Adrenal gland (tissue), 5 donors: ENCODE results near the gene RGS3.

Experiments used
- POLR2A ChIP-seq, 2 donors: fragments of 450-650 bp; IDR thresholded peaks; one replicate each; pipeline ENCODE4 v1.6.1; 2017; ENCODE audit warnings: antibody characterized with exemption in 2 of 2, mild to moderate bottlenecking in 2 of 2, moderate library complexity in 1 of 2
- TF ChIP-seq, protein P1 (sequence below), 6 experiments: fragments of 450-650 bp in 4 of 6; fragments of 200-600 bp in 2 of 6; sonication (generic) in 1 of 6; IDR thresholded peaks; 1 replicate in 5 of 6; 2 replicates in 1 of 6; pipeline versions ENCODE4 v1.5.1 to v1.8.0; 2016 to 2021; ENCODE audit warnings: antibody characterized with exemption in 6 of 6, mild to moderate bottlenecking in 2 of 6, moderate library complexity in 1 of 6
- donor health status: DM: no; HTN: no; CAD: no.

- TF ChIP-seq, protein P1, sequence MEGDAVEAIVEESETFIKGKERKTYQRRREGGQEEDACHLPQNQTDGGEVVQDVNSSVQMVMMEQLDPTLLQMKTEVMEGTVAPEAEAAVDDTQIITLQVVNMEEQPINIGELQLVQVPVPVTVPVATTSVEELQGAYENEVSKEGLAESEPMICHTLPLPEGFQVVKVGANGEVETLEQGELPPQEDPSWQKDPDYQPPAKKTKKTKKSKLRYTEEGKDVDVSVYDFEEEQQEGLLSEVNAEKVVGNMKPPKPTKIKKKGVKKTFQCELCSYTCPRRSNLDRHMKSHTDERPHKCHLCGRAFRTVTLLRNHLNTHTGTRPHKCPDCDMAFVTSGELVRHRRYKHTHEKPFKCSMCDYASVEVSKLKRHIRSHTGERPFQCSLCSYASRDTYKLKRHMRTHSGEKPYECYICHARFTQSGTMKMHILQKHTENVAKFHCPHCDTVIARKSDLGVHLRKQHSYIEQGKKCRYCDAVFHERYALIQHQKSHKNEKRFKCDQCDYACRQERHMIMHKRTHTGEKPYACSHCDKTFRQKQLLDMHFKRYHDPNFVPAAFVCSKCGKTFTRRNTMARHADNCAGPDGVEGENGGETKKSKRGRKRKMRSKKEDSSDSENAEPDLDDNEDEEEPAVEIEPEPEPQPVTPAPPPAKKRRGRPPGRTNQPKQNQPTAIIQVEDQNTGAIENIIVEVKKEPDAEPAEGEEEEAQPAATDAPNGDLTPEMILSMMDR (IDR thresholded peaks at IDR 0.05): no peak
- TF ChIP-seq POLR2A (IDR thresholded peaks at IDR 0.05): no peak
These were observed 38.5 kb upstream of the RGS3 start for GRCh38 chr9:113425072-113425471.
